Nephron progenitor cell (in vitro differentiated cells): ENCODE measurements around the gene ALDH1L1.

Experiments used
- DNase-seq: peaks from one replicate; pipeline ENCODE4 v3.0.0; 2021
- H3K27ac Mint-ChIP-seq: 2 replicates; pipeline ENCODE4 v1.8.0; 2021; ENCODE audit warnings: mild to moderate bottlenecking, moderate library complexity, mixed read lengths
- H3K27me3 Mint-ChIP-seq: 2 replicates; pipeline ENCODE4 v1.8.0; 2021; ENCODE audit warnings: mild to moderate bottlenecking, low read depth, mixed read lengths; ENCODE audit not compliant: poor library complexity
- H3K36me3 Mint-ChIP-seq: 2 replicates; pipeline ENCODE4 v1.8.0; 2021; ENCODE audit warnings: low read depth, mixed read lengths
- H3K4me1 Mint-ChIP-seq: 2 replicates; pipeline ENCODE4 v1.8.0; 2021; ENCODE audit warnings: mixed read lengths
- H3K4me3 Mint-ChIP-seq: 2 replicates; pipeline ENCODE4 v1.8.0; 2021; ENCODE audit warnings: mild to moderate bottlenecking, moderate library complexity, mixed read lengths
- H3K9me3 Mint-ChIP-seq: 2 replicates; pipeline ENCODE4 v1.8.0; 2021; ENCODE audit warnings: mild to moderate bottlenecking, moderate library complexity, mixed read lengths
- CTCF ChIP-seq: fragments of 200-600 bp; sonication (generic); IDR thresholded peaks from 2 replicates; pipeline ENCODE4 v1.5.0; 2021; ENCODE audit warnings: antibody characterized with exemption

Gene ALDH1L1

DNA sequence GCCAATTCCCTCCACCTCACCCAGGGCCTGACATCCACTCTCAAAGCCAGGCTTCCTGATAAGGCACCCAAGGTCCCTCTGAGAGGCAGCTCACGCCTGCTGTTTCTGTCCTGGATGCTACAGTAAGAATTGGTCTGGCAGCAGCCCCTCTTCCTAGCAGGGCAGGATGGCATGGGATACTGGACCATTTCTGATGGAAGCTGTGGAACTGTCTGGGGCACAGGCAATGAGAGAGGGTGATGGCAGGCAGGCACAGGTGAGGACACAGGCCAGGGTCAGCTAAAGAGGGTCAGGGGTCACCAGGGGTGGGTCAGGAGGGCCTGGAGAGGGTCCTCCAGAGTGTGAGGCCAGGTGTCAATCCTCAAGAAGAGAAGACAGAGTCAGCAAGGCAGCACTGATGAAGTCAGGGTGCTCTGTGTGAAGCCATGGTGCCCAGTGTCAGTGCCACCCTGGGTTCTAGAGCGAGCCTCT is 54.6 kb downstream of the ALDH1L1 start:
- Mint-ChIP-seq H3K27me3 (peaks cover 14% of the 10 kb centered on the region), H3K36me3 (no peaks in the 10 kb centered on the region), H3K27ac (no peak overlapping the region), H3K9me3 (no peaks in the 10 kb centered on the region), H3K4me1 (peaks cover 23% of the 10 kb centered on the region), H3K4me3 (no peak overlapping the region)
- DNase-seq: no peak
- no peak for TF ChIP-seq CTCF

DNA sequence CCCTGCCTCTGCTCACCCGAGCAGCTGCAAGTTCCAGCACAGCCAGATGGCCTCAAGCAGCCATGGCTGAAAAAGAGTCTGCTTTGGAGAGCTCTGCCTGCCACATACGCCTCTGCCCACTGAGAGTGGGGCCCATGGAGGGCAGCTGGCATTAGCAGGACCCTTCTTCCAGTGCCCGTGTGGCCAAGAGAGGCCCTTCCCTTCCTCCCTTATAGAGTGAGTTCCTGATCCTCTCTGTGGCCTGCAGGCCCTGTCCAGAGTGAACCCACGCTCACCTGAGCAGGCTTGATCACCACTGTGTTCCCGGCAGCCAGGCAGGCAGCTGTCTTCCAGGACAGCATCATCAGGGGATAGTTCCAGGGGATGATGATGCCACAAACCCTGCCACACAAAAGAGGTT is 55.0 kb downstream of the ALDH1L1 start:
- Mint-ChIP-seq H3K27ac (no peak overlapping the region), H3K36me3 (no peaks in the 10 kb centered on the region), H3K4me3 (no peak overlapping the region), H3K4me1 (peaks cover 23% of the 10 kb centered on the region), H3K9me3 (no peaks in the 10 kb centered on the region), H3K27me3 (peaks cover 14% of the 10 kb centered on the region)
- DNase-seq: no peak
- no peak for TF ChIP-seq CTCF

- TF ChIP-seq CTCF: no peak
- no peak for DNase-seq
- no peak overlapping the region for H3K4me3 Mint-ChIP-seq
- H3K9me3 Mint-ChIP-seq: no peaks in the 10 kb centered on the region
- no peak overlapping the region for H3K27ac Mint-ChIP-seq
- H3K27me3 Mint-ChIP-seq: peaks cover 11% of the 10 kb centered on the region
- peaks cover 23% of the 10 kb centered on the region for H3K4me1 Mint-ChIP-seq
- H3K36me3 Mint-ChIP-seq: no peaks in the 10 kb centered on the region
Observed at GRCh38 chr3:126124896-126125295, 55.5 kb downstream of the ALDH1L1 start.

DNA sequence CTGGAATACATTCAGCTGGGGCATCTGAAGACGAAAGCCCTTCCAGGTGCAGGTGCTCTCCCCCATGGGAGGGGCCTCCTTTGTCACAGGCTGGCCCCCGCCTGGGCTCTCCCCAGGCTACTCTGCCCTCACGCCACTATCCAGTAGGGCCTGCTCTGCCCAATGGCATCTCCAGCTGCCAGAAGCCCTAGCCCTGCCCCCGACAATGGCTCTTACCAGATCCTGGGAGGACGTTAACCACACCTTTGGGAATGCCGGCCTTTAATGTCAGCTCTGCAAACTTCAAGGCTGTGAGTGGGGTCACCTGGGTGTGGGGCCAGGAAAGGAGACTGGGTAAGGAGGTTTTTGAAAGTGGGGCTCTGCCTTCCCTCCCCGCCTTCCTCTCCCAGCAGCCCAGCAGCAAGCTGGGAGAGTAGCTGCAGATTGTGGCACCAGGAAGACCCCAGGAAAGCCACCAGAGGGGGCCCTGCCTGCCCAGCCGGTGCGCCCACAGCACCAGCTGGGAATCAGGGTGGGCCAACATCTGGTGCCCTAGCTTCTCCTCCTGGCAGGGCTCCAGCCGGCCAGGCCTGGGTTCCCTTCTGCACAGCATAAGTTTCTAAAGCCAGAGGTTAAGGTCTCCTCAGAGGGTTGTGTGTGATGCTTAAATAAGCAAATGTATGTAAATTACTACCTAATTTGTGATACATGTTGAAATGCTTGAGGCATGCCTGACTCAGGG is 56.1 kb downstream of the ALDH1L1 start:
- no peak overlapping the region for H3K27ac Mint-ChIP-seq
- H3K4me1 Mint-ChIP-seq: peaks cover 23% of the 10 kb centered on the region
- no peaks in the 10 kb centered on the region for H3K9me3 Mint-ChIP-seq
- no peak for TF ChIP-seq CTCF
- H3K36me3 Mint-ChIP-seq: no peaks in the 10 kb centered on the region
- DNase-seq: no peak
- H3K27me3 Mint-ChIP-seq: peaks cover 11% of the 10 kb centered on the region
- no peak overlapping the region for H3K4me3 Mint-ChIP-seq

- Mint-ChIP-seq H3K4me3 (no peak overlapping the region), H3K27ac (no peak overlapping the region), H3K9me3 (no peaks in the 10 kb centered on the region), H3K4me1 (peaks cover 20% of the 10 kb centered on the region), H3K27me3 (peaks cover 17% of the 10 kb centered on the region), H3K36me3 (no peaks in the 10 kb centered on the region)
- TF ChIP-seq CTCF: no peak
- DNase-seq: no peak
Observed at GRCh38 chr3:126121632-126122031, 58.8 kb downstream of the ALDH1L1 start.

GRCh38 chr3:126121074-126121473 is 59.3 kb downstream of the ALDH1L1 start:
- Mint-ChIP-seq H3K27ac (no peak overlapping the region), H3K4me1 (peaks cover 16% of the 10 kb centered on the region), H3K36me3 (no peaks in the 10 kb centered on the region), H3K27me3 (peaks cover 16% of the 10 kb centered on the region), H3K4me3 (no peak overlapping the region), H3K9me3 (no peaks in the 10 kb centered on the region)
- DNase-seq: no peak
- no peak for TF ChIP-seq CTCF
